Measurements from ENCODE around the gene STYXL1. TPM values are rescaled to one million over a fixed set of nuclear protein-coding genes. Genes with fewer than 3 reads are reported as not detected.
"Not testable (repeated sequence)": the region's sequence is repeated elsewhere in the genome, so short reads cannot be mapped to it uniquely, and the experiment has no call there.

The STYXL1 gene
- total RNA-seq, 1 experiment from 2014 or later, result 61.3 TPM

DNA sequence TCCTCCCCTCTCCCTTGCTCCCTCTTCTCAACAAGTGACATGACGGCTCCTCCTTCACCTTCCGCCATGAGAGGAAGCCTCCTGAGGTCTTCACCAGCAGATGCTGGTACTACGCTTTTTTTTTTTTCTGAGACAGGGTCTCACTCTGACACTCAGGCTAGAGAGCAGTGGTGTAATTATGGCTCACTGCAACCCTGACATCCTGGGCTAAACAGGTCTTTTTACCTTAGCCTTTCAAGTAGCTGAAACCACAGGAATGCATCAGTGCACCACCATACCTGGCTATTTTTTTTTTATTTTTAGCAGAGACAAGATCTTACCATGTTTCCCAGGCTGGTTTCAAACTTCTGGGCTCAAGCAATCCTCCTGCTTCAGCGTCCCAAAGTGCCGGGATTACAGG lies 43.7 kb upstream of the STYXL1 start:
- Histone ChIP-seq H4K20me1 (ENCODE audit: low read length) (no peaks in the 10 kb centered on the region), H3K27ac (ENCODE audit: low read length) (peak overlapping the region; percentile 33; the same call in 1 of the 2 replicates), H3K4me3 (ENCODE audit: low read length) (no peak overlapping the region), H3F3A (ENCODE audit: low read length, unreplicated experiment) (no peaks in the 10 kb centered on the region), H3K9ac (ENCODE audit: low read length) (no peak overlapping the region), H3K36me3 (ENCODE audit: low read depth, low read length) (no peaks in the 10 kb centered on the region), H3K27me3 (ENCODE audit: low read length) (no peaks in the 10 kb centered on the region), H3K4me2 (ENCODE audit: low read length) (peak overlapping the region; percentile 42; the same call in 1 of the 2 replicates), H3K9me3 (ENCODE audit: low read length) (no peaks in the 10 kb centered on the region), H3K79me2 (ENCODE audit: low read length) (no peaks in the 10 kb centered on the region), H2AFZ (ENCODE audit: low read length) (no peak overlapping the region), H3K4me1 (ENCODE audit: insufficient read depth, low read length) (peaks cover 49% of the 10 kb centered on the region), H3K9me2 (replicated peaks; ENCODE audit: low read length) (no peaks in the 10 kb centered on the region)
- DNase-seq (peak; percentile 51), ATAC-seq (no peak)
- ChIA-PET POLR2A (ENCODE audit: unreplicated experiment) (no interaction called here), CTCF (no interaction called here)
- no TSS peak for BruUV-seq (replicated peaks)
- TF ChIP-seq, protein P1, sequence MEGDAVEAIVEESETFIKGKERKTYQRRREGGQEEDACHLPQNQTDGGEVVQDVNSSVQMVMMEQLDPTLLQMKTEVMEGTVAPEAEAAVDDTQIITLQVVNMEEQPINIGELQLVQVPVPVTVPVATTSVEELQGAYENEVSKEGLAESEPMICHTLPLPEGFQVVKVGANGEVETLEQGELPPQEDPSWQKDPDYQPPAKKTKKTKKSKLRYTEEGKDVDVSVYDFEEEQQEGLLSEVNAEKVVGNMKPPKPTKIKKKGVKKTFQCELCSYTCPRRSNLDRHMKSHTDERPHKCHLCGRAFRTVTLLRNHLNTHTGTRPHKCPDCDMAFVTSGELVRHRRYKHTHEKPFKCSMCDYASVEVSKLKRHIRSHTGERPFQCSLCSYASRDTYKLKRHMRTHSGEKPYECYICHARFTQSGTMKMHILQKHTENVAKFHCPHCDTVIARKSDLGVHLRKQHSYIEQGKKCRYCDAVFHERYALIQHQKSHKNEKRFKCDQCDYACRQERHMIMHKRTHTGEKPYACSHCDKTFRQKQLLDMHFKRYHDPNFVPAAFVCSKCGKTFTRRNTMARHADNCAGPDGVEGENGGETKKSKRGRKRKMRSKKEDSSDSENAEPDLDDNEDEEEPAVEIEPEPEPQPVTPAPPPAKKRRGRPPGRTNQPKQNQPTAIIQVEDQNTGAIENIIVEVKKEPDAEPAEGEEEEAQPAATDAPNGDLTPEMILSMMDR (conservative IDR thresholded peaks at IDR 0.05; ENCODE audit: low read depth, low read length), result no peak
- TF ChIP-seq EZH2 (IDR thresholded peaks at IDR 0.05; ENCODE audit: low read length, unreplicated experiment) (no peak), EZH2phosphoT487 (IDR thresholded peaks at IDR 0.05; ENCODE audit: borderline replicate concordance, low read length) (no peak)
- intact Hi-C loops (cut with micrococcal nuclease), result no loop called here

DNA sequence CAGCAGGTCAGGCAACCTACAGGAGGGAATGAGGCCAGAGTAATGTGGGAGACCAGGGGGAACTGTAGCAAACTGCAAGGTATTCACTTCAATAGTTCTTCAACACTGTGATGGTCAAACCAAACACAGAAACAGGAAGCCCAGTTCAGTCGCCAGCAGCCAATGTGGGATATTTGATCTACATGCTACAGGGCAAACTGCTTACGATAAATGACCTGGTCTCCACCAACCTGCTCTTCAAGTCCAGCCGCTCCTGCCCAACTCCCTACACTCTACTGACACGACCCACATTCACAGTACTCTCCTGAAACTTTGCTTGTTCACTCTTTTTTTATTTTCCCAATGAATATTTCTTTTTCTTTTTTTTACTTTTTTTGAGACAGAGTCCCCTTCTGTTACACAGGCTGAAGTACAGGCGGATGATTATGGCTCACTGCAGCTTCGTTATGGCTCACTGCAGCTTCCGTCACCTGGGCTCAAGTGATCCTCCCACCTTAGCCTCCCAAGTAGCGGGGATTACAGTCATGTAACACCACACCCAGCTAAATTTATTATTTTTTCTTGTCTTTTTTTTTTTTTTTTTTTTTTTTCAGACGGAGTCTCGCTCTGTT lies 42.2 kb upstream of the STYXL1 start:
- TF ChIP-seq EZH2 (IDR thresholded peaks at IDR 0.05; ENCODE audit: low read length, unreplicated experiment) (no peak), EZH2phosphoT487 (IDR thresholded peaks at IDR 0.05; ENCODE audit: borderline replicate concordance, low read length) (no peak)
- TF ChIP-seq, protein P1 (conservative IDR thresholded peaks at IDR 0.05; ENCODE audit: low read depth, low read length), result no peak
- peak; percentile 85 for DNase-seq
- H3K27me3 ChIP-seq (ENCODE audit: low read length), result no peaks in the 10 kb centered on the region
- CTCF ChIA-PET, result no interaction called here
- no peaks in the 10 kb centered on the region for H3K79me2 ChIP-seq (ENCODE audit: low read length)
- H3K9me2 ChIP-seq (replicated peaks; ENCODE audit: low read length), result no peaks in the 10 kb centered on the region
- intact Hi-C loops (cut with micrococcal nuclease), result loop anchor here (5.0 kb wide), 1 partner anchor 42 kb away; no protein-coding TSS in a partner anchor
- peak; percentile 37 for ATAC-seq
- H3K36me3 ChIP-seq (ENCODE audit: low read depth, low read length), result no peaks in the 10 kb centered on the region
- no TSS peak for BruUV-seq (replicated peaks)
- H3K4me1 ChIP-seq (ENCODE audit: insufficient read depth, low read length), result peaks cover 61% of the 10 kb centered on the region
- peak overlapping the region; percentile 96 for H3K27ac ChIP-seq (ENCODE audit: low read length)
- POLR2A ChIA-PET (ENCODE audit: unreplicated experiment), result interaction anchor here (0.7 kb wide), 1 partner anchor 20 kb away, joined by 16 read pairs; no protein-coding TSS in a partner anchor
- H2AFZ ChIP-seq (ENCODE audit: low read length), result no peak overlapping the region
- peak overlapping the region; percentile 53 for H3K4me2 ChIP-seq (ENCODE audit: low read length)
- H4K20me1 ChIP-seq (ENCODE audit: low read length), result no peaks in the 10 kb centered on the region
- no peaks in the 10 kb centered on the region for H3F3A ChIP-seq (ENCODE audit: low read length, unreplicated experiment)
- peak overlapping the region; percentile 29; the same call in 1 of the 2 replicates for H3K9ac ChIP-seq (ENCODE audit: low read length)
- no peaks in the 10 kb centered on the region for H3K9me3 ChIP-seq (ENCODE audit: low read length)
- H3K4me3 ChIP-seq (ENCODE audit: low read length), result no peak overlapping the region

DNA sequence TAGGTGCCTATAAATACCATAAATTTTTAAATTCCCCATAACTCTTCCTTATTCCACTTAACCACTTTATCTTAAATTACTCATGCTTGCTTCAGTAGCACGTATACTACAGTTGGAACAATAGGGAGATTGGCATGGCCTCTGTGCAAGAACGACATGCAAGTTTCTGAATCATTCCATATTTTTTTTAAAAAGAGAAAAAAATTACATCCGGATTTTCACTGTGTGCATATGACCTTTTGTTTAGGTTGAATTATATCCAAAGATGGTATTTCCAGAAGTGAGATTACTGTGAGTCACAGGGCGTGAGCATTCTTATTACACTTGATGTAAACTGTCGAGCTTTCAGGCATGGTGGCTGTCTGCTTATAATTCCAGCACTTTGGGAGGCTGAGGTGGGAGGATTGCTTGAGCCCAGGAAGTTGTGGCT lies 39.6 kb upstream of the STYXL1 start:
- H4K20me1 ChIP-seq (ENCODE audit: low read length); H3K27me3 ChIP-seq (ENCODE audit: low read length); H3K36me3 ChIP-seq (ENCODE audit: low read depth, low read length); H3F3A ChIP-seq (ENCODE audit: low read length, unreplicated experiment); BruUV-seq (replicated peaks); H3K4me3 ChIP-seq (ENCODE audit: low read length); H3K9me2 ChIP-seq (replicated peaks; ENCODE audit: low read length); H2AFZ ChIP-seq (ENCODE audit: low read length); H3K79me2 ChIP-seq (ENCODE audit: low read length); H3K9me3 ChIP-seq (ENCODE audit: low read length): not testable (repeated sequence)
- ChIA-PET CTCF (interaction anchor here (0.6 to 2.2 kb wide), 3 partner anchors 18 to 21 kb away, joined by 3 to 8 read pairs (median 3); no protein-coding TSS in a partner anchor), POLR2A (ENCODE audit: unreplicated experiment) (interaction anchor here (0.6 to 0.7 kb wide), 2 partner anchors 20 to 80 kb away, joined by 3 read pairs; no protein-coding TSS in a partner anchor)
- intact Hi-C loops (cut with micrococcal nuclease), result loop anchor here (1.0 to 5.0 kb wide), 4 partner anchors 18 to 45 kb away; partner anchors contain the start of gene STYXL1
- H3K27ac ChIP-seq (ENCODE audit: low read length), result peak overlapping the region; percentile 96
- peak; percentile 82 for ATAC-seq
- H3K4me1 ChIP-seq (ENCODE audit: insufficient read depth, low read length), result peaks cover 75% of the 10 kb centered on the region
- peak overlapping the region; percentile 33 for H3K9ac ChIP-seq (ENCODE audit: low read length)
- peak; percentile 96 for DNase-seq
- peak overlapping the region; percentile 58; the same call in 1 of the 2 replicates for H3K4me2 ChIP-seq (ENCODE audit: low read length)

All from PC-3 (cell line).